IMR-90 (cell line): ENCODE measurements around the gene URAD. TPM values are rescaled to one million over a fixed set of nuclear protein-coding genes. Genes with fewer than 3 reads are reported as not detected.

ENCODE experiments used
- ATAC-seq: fragments of 200-7000 bp; cut with Tn5 transposase; 2 replicates; pipeline ENCODE4 v1.9.1; 2020; ENCODE audit warnings: low read depth, mild to moderate bottlenecking, moderate library complexity
- BruUV-seq: library from RNA; stranded (reverse); fragments of 400-500 nt; replicated peaks from 2 replicates; lab custom pipeline; 2021; lab: Mats Ljungman, UMichigan
- CTCF ChIA-PET: fragments of 300-600 bp; formaldehyde crosslinking; extraction: SDS; loops from one replicate; lab custom pipeline; 2021; ENCODE audit warnings: antibody characterized with exemption; lab: Yijun Ruan, JAX
- POLR2A ChIA-PET: fragments of 300-600 bp; sonication (Branson Sonifier 250); formaldehyde crosslinking; loops from one replicate; lab custom pipeline; 2022; ENCODE audit warnings: antibody characterized with exemption; ENCODE audit not compliant: unreplicated experiment; lab: Charles Lee
- DNase-seq: peaks from one replicate; pipeline ENCODE4 v3.0.0; 2013
- H2AFZ ChIP-seq: replicated peaks from 2 replicates; pipeline ENCODE3; 2013; ENCODE audit warnings: low read length, mild to moderate bottlenecking; ENCODE audit not compliant: poor library complexity
- H2AK5ac ChIP-seq: 2 replicates; pipeline ENCODE4 v1.6.1; 2013; ENCODE audit warnings: low read depth, low read length, inconsistent platforms
- H2AK9ac ChIP-seq: replicated peaks from 2 replicates; pipeline ENCODE3; 2013; ENCODE audit warnings: mild to moderate bottlenecking, low read depth, low read length, moderate library complexity; ENCODE audit not compliant: poor library complexity
- H2BK120ac ChIP-seq: 2 replicates; pipeline ENCODE4 v1.6.1; 2013; ENCODE audit warnings: low read depth, low read length, inconsistent platforms
- H2BK15ac ChIP-seq: 3 replicates; pipeline ENCODE4 v1.6.1; 2013; ENCODE audit warnings: low read depth, low read length, inconsistent platforms
- H2BK20ac ChIP-seq: 2 replicates; pipeline ENCODE4 v1.6.1; 2013; ENCODE audit warnings: low read depth, mild to moderate bottlenecking, inconsistent platforms, low read length, moderate library complexity
- H2BK5ac ChIP-seq: 2 replicates; pipeline ENCODE4 v1.6.1; 2013; ENCODE audit warnings: mild to moderate bottlenecking, low read depth, low read length, inconsistent platforms; ENCODE audit not compliant: poor library complexity, severe bottlenecking
- H3K14ac ChIP-seq: replicated peaks from 2 replicates; pipeline ENCODE4 v1.6.1; 2013; ENCODE audit warnings: low read depth, low read length, inconsistent platforms
- H3K18ac ChIP-seq: 2 replicates; pipeline ENCODE4 v1.6.1; 2013; ENCODE audit warnings: low read depth, low read length, control low read depth
- H3K23ac ChIP-seq: 2 replicates; pipeline ENCODE4 v1.6.1; 2013; ENCODE audit warnings: low read depth, low read length, inconsistent platforms
- H3K27ac ChIP-seq: 2 replicates; pipeline ENCODE4 v1.5.1; 2013; ENCODE audit warnings: mild to moderate bottlenecking, control low read depth, low read length; ENCODE audit not compliant: insufficient read depth
- H3K27me3 ChIP-seq: 2 replicates; pipeline ENCODE4 v1.6.1; 2013; ENCODE audit warnings: low read length; ENCODE audit not compliant: control insufficient read depth, insufficient read depth
- H3K36me3 ChIP-seq: 2 replicates; pipeline ENCODE4 v1.6.1; 2013; ENCODE audit warnings: low read length, mixed read lengths; ENCODE audit not compliant: control insufficient read depth, insufficient read depth
- H3K4ac ChIP-seq: 2 replicates; pipeline ENCODE4 v1.6.1; 2013; ENCODE audit warnings: low read depth, low read length, inconsistent platforms
- H3K4me1 ChIP-seq: 2 replicates; pipeline ENCODE4 v1.6.1; 2013; ENCODE audit warnings: low read length, mixed read lengths; ENCODE audit not compliant: control insufficient read depth, insufficient read depth
- H3K4me2 ChIP-seq: 2 replicates; pipeline ENCODE4 v1.6.1; 2013; ENCODE audit warnings: low read depth, mild to moderate bottlenecking, control low read depth, low read length, moderate library complexity
- H3K4me3 ChIP-seq: 2 replicates; pipeline ENCODE4 v1.5.1; 2013; ENCODE audit warnings: low read depth, mild to moderate bottlenecking, control low read depth, low read length, moderate library complexity; ENCODE audit not compliant: insufficient read depth
- H3K56ac ChIP-seq: 2 replicates; pipeline ENCODE4 v1.6.1; 2013; ENCODE audit warnings: low read length, inconsistent platforms; ENCODE audit not compliant: insufficient read depth; ENCODE audit errors: extremely low read depth
- H3K79me1 ChIP-seq, 2 experiments: 2 replicates each; pipeline ENCODE4 v1.6.1; 2013; ENCODE audit warnings: low read length in 2 of 2, inconsistent platforms in 1 of 2, low read depth in 1 of 2
- H3K9ac ChIP-seq: 2 replicates; pipeline ENCODE4 v1.6.1; 2013; ENCODE audit warnings: low read depth, low read length, control low read depth
- H3K9me1 ChIP-seq: 2 replicates; pipeline ENCODE4 v1.6.1; 2013; ENCODE audit warnings: low read length, inconsistent platforms; ENCODE audit not compliant: insufficient read depth
- H3K9me3 ChIP-seq: 2 replicates; pipeline ENCODE4 v1.6.1; 2013; ENCODE audit warnings: low read length; ENCODE audit not compliant: control insufficient read depth, insufficient read depth
- H4K20me1 ChIP-seq: 2 replicates; pipeline ENCODE4 v1.6.1; 2013; ENCODE audit warnings: low read length, inconsistent platforms; ENCODE audit not compliant: insufficient read depth
- H4K5ac ChIP-seq: 2 replicates; pipeline ENCODE4 v1.6.1; 2013; ENCODE audit warnings: mild to moderate bottlenecking, low read depth, low read length, control low read depth
- H4K8ac ChIP-seq, 2 experiments: 2 replicates each; pipeline ENCODE4 v1.6.1; 2013; ENCODE audit warnings: low read depth in 2 of 2, low read length in 2 of 2, control low read depth in 1 of 2, inconsistent platforms in 1 of 2
- H4K91ac ChIP-seq: 2 replicates; pipeline ENCODE4 v1.6.1; 2013; ENCODE audit warnings: low read depth, low read length, inconsistent platforms; ENCODE audit not compliant: insufficient read depth
- BHLHE40 ChIP-seq: fragments of 150-350 bp; IDR thresholded peaks from 2 replicates; pipeline ENCODE4 v1.6.1; 2016; ENCODE audit warnings: mild to moderate bottlenecking, low read depth, low read length
- CHD1 ChIP-seq: IDR thresholded peaks from 2 replicates; pipeline ENCODE4 v1.6.1; 2012; ENCODE audit warnings: low read depth, low read length, improper control_type of control experiment
- FOS ChIP-seq: fragments of 150-350 bp; IDR thresholded peaks from 2 replicates; pipeline ENCODE4 v1.6.1; 2016; ENCODE audit warnings: low read depth, low read length
- MAFK ChIP-seq: IDR thresholded peaks from 2 replicates; pipeline ENCODE4 v1.6.1; 2012; ENCODE audit warnings: low read depth, low read length, improper control_type of control experiment
- MXI1 ChIP-seq: IDR thresholded peaks from 2 replicates; pipeline ENCODE4 v1.6.1; 2012; ENCODE audit warnings: low read depth, mild to moderate bottlenecking, low read length, moderate library complexity, borderline replicate concordance
- NFE2L2 ChIP-seq: fragments of 150-350 bp; IDR thresholded peaks from 2 replicates; pipeline ENCODE4 v1.6.1; 2016; ENCODE audit warnings: low read depth, mild to moderate bottlenecking, low read length
- POLR2A ChIP-seq: IDR thresholded peaks from 2 replicates; pipeline ENCODE4 v1.6.1; 2012; ENCODE audit warnings: mild to moderate bottlenecking, low read depth, low read length
- RAD21 ChIP-seq: IDR thresholded peaks from 2 replicates; pipeline ENCODE4 v1.6.1; 2012; ENCODE audit warnings: low read length, improper control_type of control experiment
- RCOR1 ChIP-seq: IDR thresholded peaks from 2 replicates; pipeline ENCODE4 v1.6.1; 2012; ENCODE audit warnings: mild to moderate bottlenecking, low read length, improper control_type of control experiment; ENCODE audit not compliant: insufficient replicate concordance
- RFX5 ChIP-seq: IDR thresholded peaks from 2 replicates; pipeline ENCODE4 v1.8.0; 2012; ENCODE audit warnings: low read depth, mild to moderate bottlenecking, low read length, moderate library complexity
- USF2 ChIP-seq: fragments of 150-350 bp; IDR thresholded peaks from 2 replicates; pipeline ENCODE4 v1.6.1; 2017; ENCODE audit warnings: mild to moderate bottlenecking, antibody characterized with exemption, low read length, low read depth
- WGBS, 2 experiments: methylation state at CpG; one replicate each; pipeline versions ENCODE4 v1.1.5 to v1.1.7; 2013; ENCODE audit warnings: missing lambda C conversion rate in 2 of 2; ENCODE audit not compliant: insufficient read length in 1 of 2; ENCODE audit errors: extremely low coverage in 2 of 2; 5-methylcytosine and 5-hydroxymethylcytosine counted together
- dilution Hi-C: fragments of 300-500 bp; cut with HindIII; formaldehyde crosslinking; loops from one replicate; pipeline ENCODE4 v1.14.3; 2018; ENCODE audit warnings: low sequenced_read_pairs; ENCODE audit not compliant: unreplicated experiment
- in situ Hi-C: fragments of 300-500 bp; cut with MboI; formaldehyde crosslinking; loops from 3 replicates; pipeline ENCODE4 v1.14.3; 2019; ENCODE audit warnings: low sequenced_read_pairs, inconsistent platforms, mixed read lengths
- intact Hi-C: fragments of 100-400 bp; cut with micrococcal nuclease; formaldehyde crosslinking; loops from 2 replicates; pipeline ENCODE4 v1.10.0; 2022
- polyA plus RNA-seq, 3 experiments: library from polyadenylated mRNA; depleted of rRNA; stranded (reverse); fragments of >200 nt; gene quantifications; 2 replicates each; pipeline ENCODE4 v1.2.3, GENCODE V29; 2012; ENCODE audit warnings: low replicate concordance in 1 of 3
- total RNA-seq: library from RNA; depleted of rRNA; stranded (reverse); fragments of >200 nt; gene quantifications from 2 replicates; pipeline ENCODE4 v1.2.3, GENCODE V29; 2012
- TF ChIP-seq, protein P1 (sequence below): conservative IDR thresholded peaks from 2 replicates; pipeline ENCODE4 v1.5.1; 2012; ENCODE audit warnings: mild to moderate bottlenecking, low read depth, low read length, improper control_type of control experiment

URAD gene
- total and polyA plus RNA-seq, 2 of the 4 experiments (the other 2 are of a cell fraction), result not detected

- Histone ChIP-seq H2BK120ac (no peak overlapping the region), H3K27ac (no peak overlapping the region), H3K23ac (no peak overlapping the region), H3K27me3 (peaks cover 78% of the 10 kb centered on the region), H3K4me1 (no peaks in the 10 kb centered on the region), H2BK15ac (no peak overlapping the region), H2AFZ (no peak overlapping the region), H3K4me3 (no peak overlapping the region), H4K8ac (no peak overlapping the region), H3K18ac (no peak overlapping the region), H3K4me2 (no peak overlapping the region), H3K9me3 (peaks cover 4% of the 10 kb centered on the region), H4K5ac (no peak overlapping the region), H3K79me1 (no peaks in the 10 kb centered on the region), H2AK9ac (no peak overlapping the region), H4K91ac (no peak overlapping the region), H3K56ac (no peak overlapping the region), H4K20me1 (no peaks in the 10 kb centered on the region), H3K9ac (no peak overlapping the region), H2AK5ac (no peak overlapping the region), H3K36me3 (no peaks in the 10 kb centered on the region), H3K9me1 (no peaks in the 10 kb centered on the region), H3K4ac (no peak overlapping the region), H3K14ac (no peak overlapping the region), H2BK5ac (no peak overlapping the region), H2BK20ac (no peak overlapping the region)
- ATAC-seq (no peak), DNase-seq (no peak)
- dilution Hi-C loops (no loop called here), intact Hi-C loops (no loop called here), in situ Hi-C loops (no loop called here)
- CTCF ChIA-PET, result no interaction called here
- WGBS, 2 experiments, result 0% methylated on average over 12 of the region's 26 CpGs; no CpG with 5 or more reads in 1 of the 2 experiments
- no TSS peak for BruUV-seq
- POLR2A ChIA-PET, result no interaction called here
- TF ChIP-seq, protein P1, sequence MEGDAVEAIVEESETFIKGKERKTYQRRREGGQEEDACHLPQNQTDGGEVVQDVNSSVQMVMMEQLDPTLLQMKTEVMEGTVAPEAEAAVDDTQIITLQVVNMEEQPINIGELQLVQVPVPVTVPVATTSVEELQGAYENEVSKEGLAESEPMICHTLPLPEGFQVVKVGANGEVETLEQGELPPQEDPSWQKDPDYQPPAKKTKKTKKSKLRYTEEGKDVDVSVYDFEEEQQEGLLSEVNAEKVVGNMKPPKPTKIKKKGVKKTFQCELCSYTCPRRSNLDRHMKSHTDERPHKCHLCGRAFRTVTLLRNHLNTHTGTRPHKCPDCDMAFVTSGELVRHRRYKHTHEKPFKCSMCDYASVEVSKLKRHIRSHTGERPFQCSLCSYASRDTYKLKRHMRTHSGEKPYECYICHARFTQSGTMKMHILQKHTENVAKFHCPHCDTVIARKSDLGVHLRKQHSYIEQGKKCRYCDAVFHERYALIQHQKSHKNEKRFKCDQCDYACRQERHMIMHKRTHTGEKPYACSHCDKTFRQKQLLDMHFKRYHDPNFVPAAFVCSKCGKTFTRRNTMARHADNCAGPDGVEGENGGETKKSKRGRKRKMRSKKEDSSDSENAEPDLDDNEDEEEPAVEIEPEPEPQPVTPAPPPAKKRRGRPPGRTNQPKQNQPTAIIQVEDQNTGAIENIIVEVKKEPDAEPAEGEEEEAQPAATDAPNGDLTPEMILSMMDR, result no peak
- TF ChIP-seq MXI1 (no peak), MAFK (no peak), POLR2A (no peak), RCOR1 (no peak), CHD1 (no peak), BHLHE40 (no peak), FOS (no peak), RFX5 (no peak), NFE2L2 (no peak), RAD21 (no peak), USF2 (no peak)
These were observed 60.1 kb downstream of the URAD start for GRCh38 chr13:27928353-27928804.
